GM23338 (cell line): ENCODE results near the gene UBL5.

Experiments used
- CREB1 ChIP-seq: fragments of 250-450 bp; sonication (Bioruptor Pico); IDR thresholded peaks from 2 replicates; pipeline ENCODE4 v1.5.0; 2020; ENCODE audit warnings: low read depth, mild to moderate bottlenecking, moderate library complexity
- EZH2 ChIP-seq: fragments of 200-600 bp; sonication (generic); IDR thresholded peaks from one replicate; pipeline ENCODE4 v1.8.0; 2017; ENCODE audit warnings: antibody characterized with exemption, mild to moderate bottlenecking, low read depth; ENCODE audit not compliant: unreplicated experiment
- EZH2phosphoT487 ChIP-seq: fragments of 200-600 bp; sonication (generic); IDR thresholded peaks from one replicate; pipeline ENCODE4 v1.8.1; 2018; ENCODE audit warnings: antibody characterized with exemption; ENCODE audit not compliant: unreplicated experiment
- JUNB ChIP-seq: IDR thresholded peaks from one replicate; pipeline ENCODE4 v1.6.1; 2016; ENCODE audit warnings: antibody characterized with exemption; ENCODE audit not compliant: unreplicated experiment
- NANOG ChIP-seq: IDR thresholded peaks from 2 replicates; pipeline ENCODE4 v1.6.1; 2016; ENCODE audit warnings: antibody characterized with exemption, borderline replicate concordance
- POLR2AphosphoS5 ChIP-seq: IDR thresholded peaks from 2 replicates; pipeline ENCODE4 v1.6.1; 2016; ENCODE audit warnings: antibody characterized with exemption, low read depth
- REST ChIP-seq: IDR thresholded peaks from one replicate; pipeline ENCODE4 v1.6.1; 2018; ENCODE audit warnings: antibody characterized with exemption; ENCODE audit not compliant: unreplicated experiment
- STAT1 ChIP-seq: IDR thresholded peaks from one replicate; pipeline ENCODE4 v1.6.1; 2016; ENCODE audit warnings: antibody characterized with exemption; ENCODE audit not compliant: unreplicated experiment
- ZNF114 ChIP-seq: fragments of 250-450 bp; sonication (Bioruptor Pico); IDR thresholded peaks from 2 replicates; pipeline ENCODE4 v1.5.0; 2020; ENCODE audit warnings: mild to moderate bottlenecking, moderate library complexity
- ZNF462 ChIP-seq: fragments of 250-450 bp; sonication (Bioruptor Pico); IDR thresholded peaks from 2 replicates; pipeline ENCODE4 v1.5.0; 2020; ENCODE audit warnings: mild to moderate bottlenecking, moderate library complexity
- TF ChIP-seq, protein P1 (sequence below), 2 experiments: fragments of 200-600 bp in 1 of 2; sonication (generic) in 1 of 2; conservative IDR thresholded peaks; 2 replicates each; pipeline versions ENCODE4 v1.5.1 to v1.6.1; 2016 to 2017; ENCODE audit warnings: antibody characterized with exemption in 2 of 2, low read depth in 2 of 2, mild to moderate bottlenecking in 2 of 2, moderate library complexity in 1 of 2
- TF ChIP-seq, protein P2 (sequence below): IDR thresholded peaks from 2 replicates; pipeline ENCODE4 v1.6.1; 2016; ENCODE audit warnings: antibody characterized with exemption

- no peak for TF ChIP-seq EZH2
- no peak for TF ChIP-seq REST
- TF ChIP-seq, protein P1, sequence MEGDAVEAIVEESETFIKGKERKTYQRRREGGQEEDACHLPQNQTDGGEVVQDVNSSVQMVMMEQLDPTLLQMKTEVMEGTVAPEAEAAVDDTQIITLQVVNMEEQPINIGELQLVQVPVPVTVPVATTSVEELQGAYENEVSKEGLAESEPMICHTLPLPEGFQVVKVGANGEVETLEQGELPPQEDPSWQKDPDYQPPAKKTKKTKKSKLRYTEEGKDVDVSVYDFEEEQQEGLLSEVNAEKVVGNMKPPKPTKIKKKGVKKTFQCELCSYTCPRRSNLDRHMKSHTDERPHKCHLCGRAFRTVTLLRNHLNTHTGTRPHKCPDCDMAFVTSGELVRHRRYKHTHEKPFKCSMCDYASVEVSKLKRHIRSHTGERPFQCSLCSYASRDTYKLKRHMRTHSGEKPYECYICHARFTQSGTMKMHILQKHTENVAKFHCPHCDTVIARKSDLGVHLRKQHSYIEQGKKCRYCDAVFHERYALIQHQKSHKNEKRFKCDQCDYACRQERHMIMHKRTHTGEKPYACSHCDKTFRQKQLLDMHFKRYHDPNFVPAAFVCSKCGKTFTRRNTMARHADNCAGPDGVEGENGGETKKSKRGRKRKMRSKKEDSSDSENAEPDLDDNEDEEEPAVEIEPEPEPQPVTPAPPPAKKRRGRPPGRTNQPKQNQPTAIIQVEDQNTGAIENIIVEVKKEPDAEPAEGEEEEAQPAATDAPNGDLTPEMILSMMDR (conservative IDR thresholded peaks at IDR 0.05; ENCODE audit: low read depth in 2 of 2), result no peak
- no peak for TF ChIP-seq POLR2AphosphoS5
- TF ChIP-seq CREB1 (CRISPR knock-in tag), result no peak
- TF ChIP-seq EZH2phosphoT487, result no peak
- no peak for TF ChIP-seq ZNF114 (CRISPR knock-in tag)
- TF ChIP-seq NANOG, result no peak
- TF ChIP-seq STAT1, result no peak
- no peak for TF ChIP-seq ZNF462 (CRISPR knock-in tag)
- TF ChIP-seq, protein P2, sequence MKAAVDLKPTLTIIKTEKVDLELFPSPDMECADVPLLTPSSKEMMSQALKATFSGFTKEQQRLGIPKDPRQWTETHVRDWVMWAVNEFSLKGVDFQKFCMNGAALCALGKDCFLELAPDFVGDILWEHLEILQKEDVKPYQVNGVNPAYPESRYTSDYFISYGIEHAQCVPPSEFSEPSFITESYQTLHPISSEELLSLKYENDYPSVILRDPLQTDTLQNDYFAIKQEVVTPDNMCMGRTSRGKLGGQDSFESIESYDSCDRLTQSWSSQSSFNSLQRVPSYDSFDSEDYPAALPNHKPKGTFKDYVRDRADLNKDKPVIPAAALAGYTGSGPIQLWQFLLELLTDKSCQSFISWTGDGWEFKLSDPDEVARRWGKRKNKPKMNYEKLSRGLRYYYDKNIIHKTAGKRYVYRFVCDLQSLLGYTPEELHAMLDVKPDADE, result no peak
- TF ChIP-seq JUNB, result no peak
Observed at GRCh38 chr19:9838324-9838723, 10.6 kb downstream of the UBL5 start.
